Astrocyte of the cerebellum (primary cell): Measurements from ENCODE around the gene RPS15.

ENCODE experiments used
- DNase-seq: peaks from one replicate; pipeline ENCODE4 v3.0.0-alpha.2; 2011; ENCODE audit warnings: low read depth
- H3K4me3 ChIP-seq: 2 replicates; pipeline ENCODE4 v1.5.1; 2011; ENCODE audit warnings: mild to moderate bottlenecking, low read depth, low read length, moderate library complexity
- in situ Hi-C: cut with HindIII; loops from 2 replicates; pipeline ENCODE4 v1.10.0; 2017; ENCODE audit warnings: low sequenced_read_pairs
- TF ChIP-seq, protein P1 (sequence below): IDR thresholded peaks from 2 replicates; pipeline ENCODE4 v1.5.1; 2012; ENCODE audit warnings: low read length, low read depth, moderate library complexity, mild to moderate bottlenecking; ENCODE audit errors: missing control alignments

RPS15 gene

GRCh38 chr19:1424192-1424955, 13.8 kb upstream of the RPS15 start:
- H3K4me3 ChIP-seq = no peak overlapping the region
- in situ Hi-C loops = no loop called here
- TF ChIP-seq, protein P1, sequence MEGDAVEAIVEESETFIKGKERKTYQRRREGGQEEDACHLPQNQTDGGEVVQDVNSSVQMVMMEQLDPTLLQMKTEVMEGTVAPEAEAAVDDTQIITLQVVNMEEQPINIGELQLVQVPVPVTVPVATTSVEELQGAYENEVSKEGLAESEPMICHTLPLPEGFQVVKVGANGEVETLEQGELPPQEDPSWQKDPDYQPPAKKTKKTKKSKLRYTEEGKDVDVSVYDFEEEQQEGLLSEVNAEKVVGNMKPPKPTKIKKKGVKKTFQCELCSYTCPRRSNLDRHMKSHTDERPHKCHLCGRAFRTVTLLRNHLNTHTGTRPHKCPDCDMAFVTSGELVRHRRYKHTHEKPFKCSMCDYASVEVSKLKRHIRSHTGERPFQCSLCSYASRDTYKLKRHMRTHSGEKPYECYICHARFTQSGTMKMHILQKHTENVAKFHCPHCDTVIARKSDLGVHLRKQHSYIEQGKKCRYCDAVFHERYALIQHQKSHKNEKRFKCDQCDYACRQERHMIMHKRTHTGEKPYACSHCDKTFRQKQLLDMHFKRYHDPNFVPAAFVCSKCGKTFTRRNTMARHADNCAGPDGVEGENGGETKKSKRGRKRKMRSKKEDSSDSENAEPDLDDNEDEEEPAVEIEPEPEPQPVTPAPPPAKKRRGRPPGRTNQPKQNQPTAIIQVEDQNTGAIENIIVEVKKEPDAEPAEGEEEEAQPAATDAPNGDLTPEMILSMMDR = no peak
- DNase-seq = no peak

DNA sequence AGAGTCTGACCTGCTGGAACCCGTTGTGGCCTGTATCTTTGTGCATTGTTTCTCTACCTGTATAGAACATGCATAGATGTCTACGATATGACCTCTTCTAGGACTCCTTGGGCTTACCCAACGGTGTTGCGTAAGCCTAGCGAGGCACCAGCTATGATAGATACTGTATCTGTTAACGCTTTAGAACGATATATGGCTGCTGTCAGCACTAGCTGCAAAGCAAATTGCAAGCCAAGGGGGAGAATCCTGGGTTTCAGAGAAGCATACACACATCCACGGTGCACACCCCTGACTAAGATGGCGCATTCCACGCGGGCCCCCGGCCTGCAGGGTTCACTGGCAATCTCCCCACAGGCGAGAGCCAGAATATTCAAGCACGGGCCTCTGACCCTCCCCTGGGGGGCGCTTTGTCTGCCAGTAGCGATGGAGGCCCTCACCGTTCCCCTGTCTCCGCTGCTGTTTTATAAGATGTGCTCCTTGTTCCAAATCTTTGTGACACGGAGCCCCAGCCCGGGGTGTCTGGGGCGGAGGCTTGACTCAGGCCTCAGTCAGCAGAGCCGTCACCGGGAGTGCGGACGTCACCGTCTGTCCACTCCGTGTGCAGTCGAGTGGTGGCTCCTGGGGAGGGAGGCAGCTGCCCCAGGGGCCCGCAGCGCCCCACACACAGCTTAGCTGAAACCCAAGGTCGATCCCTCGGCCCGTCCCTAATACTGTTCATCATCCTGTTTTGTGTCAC, 12.9 kb upstream of the RPS15 start:
- in situ Hi-C loops = no loop called here
- H3K4me3 ChIP-seq = no peak overlapping the region
- TF ChIP-seq, protein P1 = no peak
- no peak for DNase-seq

DNA sequence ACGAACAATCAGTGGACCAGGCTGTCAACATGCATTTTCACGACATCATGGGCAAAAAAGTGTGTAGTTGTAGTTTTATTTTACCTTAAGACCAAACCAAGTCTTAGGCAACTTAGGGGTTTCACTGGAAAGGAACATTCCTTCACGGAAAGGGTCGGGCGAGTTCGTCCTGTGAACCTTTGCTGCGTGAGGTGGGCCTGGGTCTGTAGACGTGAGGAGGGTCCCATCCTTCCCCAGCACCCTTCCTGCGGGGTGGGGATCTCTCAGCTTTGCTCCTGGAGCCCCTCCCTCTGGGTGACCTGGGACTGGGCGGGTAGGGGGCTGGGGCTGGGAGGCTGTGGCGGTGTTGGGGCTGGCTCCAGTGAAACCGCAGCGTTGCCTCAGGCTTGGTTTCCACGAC, 12.3 kb upstream of the RPS15 start:
- TF ChIP-seq, protein P1 = no peak
- H3K4me3 ChIP-seq = no peak overlapping the region
- no peak for DNase-seq

DNA sequence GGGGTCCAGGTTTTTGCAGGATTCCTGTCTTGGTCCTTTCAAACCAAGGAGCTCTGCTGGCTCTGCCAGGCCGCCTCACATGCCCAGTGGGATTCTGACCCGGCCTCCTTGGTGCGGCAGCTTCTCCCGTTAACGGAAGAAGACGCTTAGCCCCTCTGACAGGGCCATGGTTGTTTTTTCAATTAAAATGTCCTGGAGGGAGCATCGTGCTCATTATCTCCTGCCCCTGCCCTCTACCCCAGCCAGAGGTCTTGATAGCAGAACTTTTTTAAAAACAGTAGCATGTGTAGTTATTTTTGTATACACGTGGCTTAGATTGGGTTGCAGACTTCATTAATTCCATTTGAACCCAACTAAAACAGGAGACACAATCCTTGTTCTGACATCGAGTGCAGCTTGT, 11.5 kb upstream of the RPS15 start:
- no peak overlapping the region for H3K4me3 ChIP-seq
- DNase-seq = no peak
- in situ Hi-C loops = no loop called here
- TF ChIP-seq, protein P1 = no peak

More for the DNA sequence above, 12.3 kb upstream of the RPS15 start:
- in situ Hi-C loops = no loop called here

GRCh38 chr19:1427221-1427920, 10.8 kb upstream of the RPS15 start:
- TF ChIP-seq, protein P1 = no peak
- no peak for DNase-seq
- no peak overlapping the region for H3K4me3 ChIP-seq
- in situ Hi-C loops = no loop called here

- TF ChIP-seq, protein P1 = no peak
- no peak for DNase-seq
- in situ Hi-C loops = no loop called here
- no peak overlapping the region for H3K4me3 ChIP-seq
Observed at GRCh38 chr19:1428738-1429391, 9.3 kb upstream of the RPS15 start.
